Occipital lobe (tissue), 2 donors: Measurements from ENCODE around the gene PXT1. TPM values are rescaled to one million over a fixed set of nuclear protein-coding genes. Genes with fewer than 3 reads are reported as not detected.
"Not testable (repeated sequence)": the region's sequence is repeated elsewhere in the genome, so short reads cannot be mapped to it uniquely, and the experiment has no call there.

ENCODE experiments used
- DNase-seq: peaks from one replicate; lab custom pipeline; 2025; lab: John Stamatoyannopoulos, UW
- total RNA-seq: library from RNA; depleted of rRNA; stranded (reverse); fragments of >200 nt; gene quantifications from one replicate; pipeline ENCODE4 v1.2.3, GENCODE V29; 2014

PXT1 gene
- total RNA-seq, 1 donor from 2014 or later: not detected

DNA sequence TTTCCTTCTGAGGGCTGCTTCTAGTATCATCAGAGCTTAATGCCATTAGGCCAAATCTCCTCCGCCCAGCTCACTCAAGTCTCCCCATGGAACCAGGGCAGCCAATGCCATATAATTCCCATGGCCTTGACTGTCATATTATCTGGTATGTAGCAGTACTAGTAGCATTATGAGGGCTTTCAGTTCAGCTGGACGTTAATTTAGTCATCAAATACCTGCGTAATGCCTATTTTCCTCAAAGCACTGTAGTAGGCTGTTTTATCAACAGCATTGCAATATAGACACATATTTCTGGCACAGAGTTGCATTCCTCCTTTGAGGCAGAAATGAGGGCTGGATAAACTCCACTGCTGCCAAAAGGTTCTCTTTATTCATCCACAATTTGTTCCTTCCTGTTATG is 1.8 kb upstream of the PXT1 start:
- DNase-seq: no peak

GRCh38 chr6:36443471-36444428 is 1.1 kb upstream of the PXT1 start:
- no peak for DNase-seq

DNA sequence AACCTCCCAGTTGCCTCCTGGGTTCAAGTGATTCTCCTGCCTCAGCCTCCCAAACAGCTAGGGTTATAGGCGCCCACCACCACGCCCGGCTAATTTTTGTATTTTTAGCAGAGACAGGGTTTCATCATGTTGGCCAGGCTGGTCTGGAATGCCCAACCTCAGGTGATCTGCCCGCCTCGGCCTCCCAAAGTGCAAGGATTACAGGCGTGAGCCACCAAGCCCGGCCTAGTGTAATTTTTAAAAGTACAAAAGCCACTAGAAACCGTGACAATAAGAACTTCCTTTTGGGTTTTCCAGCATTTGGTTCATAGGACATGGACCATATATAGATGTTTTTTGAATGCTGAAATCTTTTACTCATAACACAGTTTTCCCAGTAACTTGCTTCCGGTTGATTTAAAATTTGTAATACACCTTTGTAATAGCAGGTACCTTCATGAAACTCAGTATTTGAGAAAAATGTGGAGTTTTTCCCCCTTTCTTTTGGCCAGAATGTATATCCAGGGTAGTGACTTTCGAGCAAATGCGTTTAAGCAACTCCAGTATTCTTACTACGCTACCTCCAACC is 467 bp downstream of the PXT1 start:
- no peak for DNase-seq

DNA sequence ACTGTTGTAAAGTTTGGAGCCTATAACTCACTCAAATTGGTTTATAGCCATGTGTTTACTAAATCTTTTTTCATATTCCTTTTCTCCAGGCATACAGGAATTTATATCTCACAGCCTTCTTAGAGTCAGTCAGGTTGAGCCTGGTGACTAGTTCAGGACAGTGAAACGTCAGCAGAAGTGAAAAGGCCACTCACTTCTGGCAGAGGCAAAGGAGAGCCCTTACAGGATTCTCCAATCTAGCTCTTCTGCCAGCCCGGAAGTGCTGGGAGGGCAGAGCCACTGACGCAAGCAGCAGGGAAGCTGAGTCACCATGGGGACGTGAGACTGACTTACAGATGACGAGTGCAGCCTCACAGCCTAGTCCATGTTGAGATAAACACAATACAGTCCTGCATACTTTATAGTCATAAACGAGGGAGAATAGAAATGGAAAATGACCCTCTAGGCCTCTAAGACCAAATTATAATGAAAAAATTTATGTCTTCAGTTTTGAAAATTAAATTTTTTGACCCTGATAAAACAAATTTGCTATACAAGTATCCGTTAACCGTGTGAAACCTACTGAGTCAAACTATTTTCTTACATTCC is 1.3 kb downstream of the PXT1 start:
- peak; percentile 79 for DNase-seq

DNA sequence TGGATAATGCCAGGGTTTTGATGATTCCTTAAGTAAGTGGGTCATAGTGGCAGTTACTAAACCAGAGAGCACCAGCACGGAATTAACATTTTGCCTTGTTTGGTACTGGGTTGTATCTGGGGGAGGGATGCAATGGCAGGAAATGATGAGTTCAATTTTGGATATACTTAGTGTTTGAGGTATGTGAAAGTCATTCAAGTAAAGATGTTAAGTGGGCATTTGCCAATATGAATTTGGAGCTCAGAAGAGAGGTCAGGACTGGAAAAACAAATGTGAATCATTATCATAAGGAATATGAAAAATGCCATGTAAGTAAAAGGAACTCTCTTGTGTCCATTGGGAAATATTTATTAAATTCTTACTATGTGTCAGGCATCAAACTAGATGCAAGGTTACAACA is 6.2 kb downstream of the PXT1 start:
- no peak for DNase-seq

DNA sequence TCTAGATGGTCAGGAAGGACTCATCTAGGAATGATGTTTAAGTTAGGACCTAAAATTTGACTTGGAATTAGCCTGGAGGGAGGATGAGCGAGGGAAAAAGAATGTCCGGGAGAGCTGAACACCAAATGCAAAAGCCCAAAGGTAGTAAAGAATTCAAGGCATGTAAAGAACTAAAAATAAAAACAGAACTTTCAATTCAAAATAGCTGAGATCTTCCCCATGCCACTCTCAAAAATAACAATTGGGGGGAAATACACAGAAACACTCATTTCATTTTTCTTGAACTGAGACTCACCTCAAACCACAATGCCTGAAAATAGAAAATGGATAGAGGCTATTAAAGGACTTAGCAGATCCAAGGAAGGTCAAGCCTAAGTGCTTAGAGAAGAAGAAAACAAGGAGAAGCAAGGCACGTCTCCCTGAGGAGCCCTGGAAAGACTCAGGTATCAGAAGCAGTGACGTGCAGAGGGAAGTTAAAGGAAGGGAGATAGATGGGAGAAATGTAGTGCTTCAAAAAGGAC is 10.4 kb downstream of the PXT1 start:
- no peak for DNase-seq

DNA sequence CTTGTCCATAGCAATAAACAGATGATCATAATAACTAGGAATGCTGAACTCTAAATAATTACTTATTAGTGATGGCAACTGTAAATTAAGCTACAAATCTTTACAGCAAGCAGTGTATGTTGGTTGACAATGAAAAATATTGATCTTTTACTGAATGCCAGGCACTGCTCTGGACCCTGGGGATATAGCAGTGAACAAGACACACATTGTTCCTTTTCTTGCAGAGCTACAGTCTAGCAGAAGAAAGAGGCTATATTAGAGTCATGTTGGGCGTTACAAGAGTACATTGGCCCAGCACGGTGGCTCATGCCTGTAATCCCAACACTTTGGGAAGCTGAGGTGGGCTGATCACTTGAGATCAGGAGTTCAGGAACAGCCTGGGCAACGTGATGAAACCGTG is 11.5 kb downstream of the PXT1 start:
- DNase-seq: no peak

DNA sequence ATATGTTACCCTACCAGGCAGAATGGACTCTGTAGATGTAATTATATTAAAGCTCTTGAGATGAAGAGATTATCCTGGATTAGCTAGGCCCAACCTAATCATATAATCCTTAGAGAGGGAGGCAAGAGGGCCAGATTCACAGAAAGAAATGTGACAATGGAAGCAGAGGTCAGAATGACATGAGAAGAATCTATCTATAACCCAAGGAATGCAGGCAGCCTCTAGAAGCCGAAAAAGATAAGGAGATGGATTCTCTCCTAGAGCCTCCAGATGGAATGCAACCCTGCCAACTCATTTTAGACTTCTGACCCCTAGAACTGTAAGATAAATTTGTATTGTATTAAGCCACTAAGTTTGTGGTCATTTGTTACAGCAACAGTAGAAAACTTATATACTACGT is 12.3 kb downstream of the PXT1 start:
- DNase-seq: no peak

DNA sequence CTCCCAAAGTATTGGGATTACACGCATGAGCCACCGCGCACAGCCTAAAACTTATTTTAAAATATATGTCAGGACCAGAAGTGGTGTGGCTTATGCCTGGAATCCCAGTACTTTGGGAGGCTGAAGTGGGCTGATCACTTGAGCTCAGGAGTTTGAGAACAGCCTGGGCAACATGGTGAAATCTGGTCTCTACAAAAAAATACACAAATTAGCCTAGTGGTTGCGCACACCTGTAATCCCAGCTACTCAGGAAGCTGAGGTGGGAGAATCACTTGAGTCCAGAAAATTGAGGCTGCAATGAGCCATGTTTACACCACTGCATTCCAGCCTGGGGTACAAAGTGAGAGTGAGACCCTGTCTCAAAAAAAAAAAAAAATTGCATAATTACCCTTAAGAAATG is 13.7 kb downstream of the PXT1 start:
- DNase-seq: no peak

DNA sequence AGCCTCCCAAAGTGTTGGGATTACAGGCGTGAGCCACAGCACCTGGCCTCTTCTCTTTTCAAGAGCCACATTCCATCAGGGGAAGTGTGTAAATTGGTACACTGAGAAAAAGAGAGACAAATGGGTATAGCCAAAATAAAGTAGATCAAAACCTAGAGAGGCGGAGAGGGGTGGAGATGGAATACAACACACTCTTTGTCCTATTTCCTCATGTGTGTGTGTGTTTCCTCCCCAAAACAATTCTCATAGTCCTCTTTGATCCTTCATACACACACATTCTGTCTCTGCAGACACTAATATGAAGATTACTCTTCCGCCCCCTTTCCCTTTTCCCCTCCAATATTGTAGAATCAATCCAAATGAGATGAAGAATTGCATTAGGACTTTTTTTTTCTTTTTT is 16.0 kb downstream of the PXT1 start:
- DNase-seq: no peak

- peak; percentile 97 for DNase-seq
Observed at GRCh38 chr6:36423101-36423824, 19.4 kb downstream of the PXT1 start.

- DNase-seq: no peak
Observed at GRCh38 chr6:36422714-36423100, 19.9 kb downstream of the PXT1 start.

DNA sequence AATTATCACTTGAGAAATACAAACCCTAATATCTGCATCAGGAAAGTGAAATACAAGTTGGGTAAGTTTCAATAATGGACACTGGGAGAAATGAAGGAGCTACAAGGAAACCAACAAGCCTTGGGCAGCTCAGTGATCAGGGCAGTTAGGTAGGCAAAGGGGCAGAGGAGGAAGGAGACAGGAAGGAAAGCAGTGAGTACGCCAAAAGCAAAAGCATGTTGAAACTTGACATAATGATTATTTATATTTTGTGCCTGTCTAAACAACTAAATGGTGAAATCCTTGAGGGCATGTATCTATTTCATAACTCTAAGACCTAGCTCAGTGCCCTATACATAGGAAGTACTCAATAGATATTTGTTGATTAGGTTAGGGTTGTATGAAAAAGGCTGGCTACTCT is 23.3 kb downstream of the PXT1 start:
- no peak for DNase-seq

- no peak for DNase-seq
Observed at GRCh38 chr6:36418558-36418957, 24.1 kb downstream of the PXT1 start.

- DNase-seq: no peak
Observed at GRCh38 chr6:36414481-36414880, 28.2 kb downstream of the PXT1 start.

DNA sequence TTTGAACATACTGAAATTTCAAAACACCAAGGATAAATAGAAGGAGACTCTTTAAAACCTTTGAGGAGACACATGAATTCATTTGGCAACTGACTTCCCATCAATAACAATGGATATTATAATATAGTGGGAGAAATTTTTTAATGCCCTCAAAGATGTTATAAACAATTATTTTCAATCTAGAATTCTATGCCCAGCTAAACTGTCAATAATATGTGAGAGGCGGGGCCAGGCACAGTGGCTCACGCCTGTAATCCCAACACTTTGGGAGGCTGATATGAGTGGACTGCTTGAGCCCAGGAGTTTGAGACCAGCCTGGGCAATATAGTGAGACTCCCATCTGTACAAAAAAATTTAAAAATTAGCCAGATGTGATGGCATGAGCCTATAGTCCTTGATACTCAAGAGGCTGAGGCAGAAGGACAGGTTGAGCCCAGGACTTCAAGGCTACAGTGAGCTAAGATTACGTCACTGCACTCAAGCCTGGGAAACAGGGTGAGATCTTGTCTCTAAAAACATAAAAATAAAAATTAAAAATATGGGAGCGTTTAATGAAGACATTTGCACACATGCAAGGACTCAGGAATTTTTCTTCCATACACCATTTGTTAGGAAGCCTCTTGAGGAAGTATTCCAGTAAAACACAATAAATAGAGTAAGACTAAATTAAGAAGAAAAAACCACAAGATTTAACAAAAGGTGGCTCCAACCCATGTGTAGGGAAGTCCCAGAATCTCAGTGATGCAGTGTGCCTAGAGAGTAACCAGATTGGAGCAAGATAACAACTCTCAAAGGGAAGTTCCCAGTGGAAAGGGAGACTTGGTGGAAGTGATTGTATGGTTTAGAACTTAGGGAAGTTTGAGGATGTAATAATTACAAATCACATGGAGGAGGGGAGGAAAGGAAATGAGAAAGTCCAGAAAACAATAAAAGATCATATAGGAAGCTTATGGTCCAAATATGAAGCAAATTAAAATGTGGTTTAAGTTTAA is 28.9 kb downstream of the PXT1 start:
- DNase-seq: no peak

GRCh38 chr6:36409718-36410117 is 32.9 kb downstream of the PXT1 start:
- DNase-seq: not testable (repeated sequence)

DNA sequence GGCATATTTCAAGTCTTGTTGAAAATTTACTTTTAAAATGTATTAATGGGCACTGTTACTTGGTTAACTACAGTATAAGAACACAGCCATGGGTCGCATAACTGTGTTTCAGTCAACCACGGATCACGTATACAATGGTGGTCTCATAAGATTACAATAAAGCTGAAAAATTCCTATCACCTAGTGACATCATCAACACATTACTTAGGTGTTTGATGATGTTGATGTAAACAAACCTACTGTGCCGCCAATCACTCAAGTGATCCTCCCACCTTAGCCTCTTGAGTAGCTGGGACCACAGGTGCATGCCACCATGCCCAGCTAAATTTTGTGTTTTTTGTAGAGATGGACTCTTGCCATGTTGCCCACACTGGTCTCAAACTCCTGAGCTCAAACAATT is 38.5 kb downstream of the PXT1 start:
- no peak for DNase-seq

- DNase-seq: no peak
Observed at GRCh38 chr6:36402481-36402880, 40.2 kb downstream of the PXT1 start.

- DNase-seq: no peak
Observed at GRCh38 chr6:36399970-36400369, 42.7 kb downstream of the PXT1 start.

GRCh38 chr6:36392621-36393020 is 50.0 kb downstream of the PXT1 start:
- DNase-seq: no peak
